ENCODE measurements around the gene POM121C.
"Not testable (repeated sequence)": the region's sequence is repeated elsewhere in the genome, so short reads cannot be mapped to it uniquely, and the experiment has no call there.

Gene POM121C

DNA sequence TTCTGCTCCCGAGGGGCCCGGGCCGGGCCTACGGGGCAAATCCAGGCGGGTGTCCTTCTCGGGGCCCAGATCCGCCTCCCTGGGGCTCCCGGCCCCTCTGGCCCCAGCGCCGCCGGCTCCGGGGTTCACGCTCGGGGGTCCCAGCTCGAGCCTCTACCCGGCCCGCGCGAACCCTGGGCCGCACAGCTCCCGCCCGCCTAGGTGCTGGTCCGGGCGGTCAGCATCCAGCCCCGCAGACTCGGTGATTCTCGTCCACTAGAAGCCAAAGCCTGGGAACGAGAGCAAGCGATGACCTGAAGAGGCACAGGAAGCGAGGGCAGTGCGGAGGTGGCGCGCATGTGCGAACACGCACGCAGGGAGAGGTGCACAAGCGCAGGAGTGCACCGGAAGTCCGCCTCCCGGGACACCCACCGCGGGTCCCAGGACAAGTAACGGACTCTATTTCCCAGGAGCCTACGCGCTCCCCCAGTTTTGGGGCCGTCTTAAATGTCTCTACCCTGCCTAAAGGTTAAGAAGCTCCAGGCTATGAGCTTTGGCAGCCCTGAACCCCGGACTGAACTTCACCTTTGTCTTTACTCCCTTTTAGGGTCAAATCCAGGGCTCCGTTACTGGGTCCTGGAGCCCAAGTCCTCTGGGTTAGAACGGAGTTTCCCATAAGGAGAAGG lies at the start of gene POM121C:
TSS of gene POM121C (minus strand) at position 321 of the 665 bp plus-strand sequence. CDS start 44,803 bp downstream, outside the sequence.
- DNase-seq = peak; percentile 89

DNA sequence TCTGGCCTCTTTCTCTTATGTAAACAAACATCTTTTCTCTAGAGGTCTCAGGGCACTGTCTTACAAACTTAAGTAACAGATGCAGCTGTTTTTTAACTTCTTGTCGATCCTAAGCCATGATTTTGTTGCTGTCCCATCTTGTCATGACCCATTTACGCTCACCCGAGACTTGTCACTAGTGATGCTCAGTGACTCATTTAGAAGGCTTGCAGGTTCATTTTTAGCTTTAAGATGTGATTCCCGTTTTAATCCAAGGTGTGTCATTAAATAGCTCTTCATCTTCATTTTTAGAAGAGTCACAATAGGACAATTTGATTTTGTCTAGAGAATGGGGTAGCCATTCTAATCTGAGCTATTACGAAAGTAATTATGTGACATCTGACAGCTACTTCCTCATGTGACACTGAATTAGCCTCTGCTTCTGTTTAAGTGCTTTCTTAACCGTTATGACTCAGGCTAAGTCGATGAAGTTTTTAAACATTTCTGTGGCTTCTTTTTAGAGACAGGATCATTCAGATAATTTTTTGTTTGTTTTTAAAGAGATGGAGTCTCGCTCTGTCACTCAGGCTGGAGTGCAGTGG lies 48.7 kb upstream of the POM121C start:
- peak; percentile 47 for DNase-seq

DNA sequence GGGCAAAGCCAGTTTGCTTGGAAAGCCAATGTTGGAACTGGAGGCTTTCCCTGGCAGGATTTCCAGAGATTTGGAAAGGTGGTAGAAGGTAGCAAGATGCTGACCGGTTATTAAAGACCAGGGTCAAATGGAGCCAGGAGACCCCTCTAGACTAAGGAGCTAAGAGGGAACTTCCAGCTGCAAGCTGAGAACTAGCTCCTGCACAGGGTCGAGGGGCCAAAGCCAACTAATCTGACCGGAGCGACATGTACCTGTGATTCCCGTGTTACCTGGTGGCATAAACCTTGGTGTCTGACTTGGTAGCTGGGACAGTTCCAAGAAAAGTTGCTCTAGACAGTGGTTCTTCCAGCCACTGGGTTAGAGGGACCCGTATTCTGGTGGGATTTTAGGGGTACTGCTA lies 47.8 kb upstream of the POM121C start:
- no peak for DNase-seq

DNA sequence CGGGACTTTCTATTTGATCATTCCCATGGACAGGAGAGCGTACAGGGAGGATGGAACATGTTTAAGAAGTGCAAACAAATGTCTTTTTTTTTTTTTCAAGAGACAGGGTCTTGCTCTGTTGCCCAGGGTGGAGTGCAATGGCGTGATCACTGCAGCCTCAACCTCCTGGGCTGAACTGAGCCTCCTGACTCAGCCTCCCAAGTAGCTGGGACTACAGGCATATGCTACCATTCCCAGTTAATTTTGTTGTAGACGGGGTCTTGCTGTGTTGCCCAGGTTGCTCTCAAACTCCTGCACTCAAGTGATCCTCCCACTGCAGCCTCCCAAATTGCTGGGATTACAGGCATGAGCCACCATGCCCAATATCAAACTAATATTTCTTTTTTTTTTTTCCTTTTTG lies 46.5 kb upstream of the POM121C start:
- DNase-seq = no peak

DNA sequence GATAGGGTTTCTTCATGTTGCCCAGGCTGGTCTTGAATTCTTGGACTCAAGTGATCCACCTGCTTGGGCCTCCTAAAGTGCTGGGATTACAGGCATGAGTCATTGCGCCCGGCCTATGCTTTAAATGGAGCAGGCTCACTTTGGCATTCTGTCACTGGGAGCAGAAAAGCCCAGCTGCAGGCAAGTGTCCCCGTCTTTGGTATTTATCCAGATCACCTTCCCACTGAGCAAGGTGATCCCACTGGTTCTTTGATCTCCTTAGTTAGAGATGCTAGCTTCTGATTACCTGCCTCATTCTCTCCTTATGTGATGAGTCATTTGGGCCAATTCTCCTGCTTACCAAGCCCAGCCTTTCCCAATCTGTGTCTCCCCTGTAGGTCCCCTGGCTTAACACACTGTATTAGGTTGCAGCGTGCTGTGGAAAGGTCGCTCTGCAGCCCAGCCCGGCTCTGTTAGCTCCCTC lies 45.3 kb upstream of the POM121C start:
- no peak for DNase-seq

DNA sequence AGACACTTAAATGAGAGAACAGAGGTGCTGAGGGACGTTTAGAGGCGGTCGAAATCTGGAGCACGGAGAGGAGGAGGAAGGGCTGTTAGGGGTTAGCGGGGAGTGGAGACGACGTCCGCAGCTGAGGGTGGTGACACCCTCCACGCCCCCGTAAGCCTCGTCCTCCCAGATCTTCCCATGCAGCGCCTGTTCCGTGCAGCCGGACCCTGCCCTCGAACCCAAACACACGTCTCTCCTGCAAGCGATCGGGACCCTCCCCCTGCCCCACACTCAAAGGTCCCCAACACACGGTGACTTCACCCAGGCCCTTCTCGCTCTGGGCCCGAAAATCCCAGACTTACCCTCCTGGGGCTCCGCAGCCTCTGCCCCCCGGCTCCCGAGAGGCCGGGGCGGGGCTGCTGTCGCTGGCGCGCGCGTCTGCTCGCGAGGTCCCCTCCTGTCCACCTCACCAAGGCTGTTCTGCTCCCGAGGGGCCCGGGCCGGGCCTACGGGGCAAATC lies 41.2 kb upstream of the POM121C start:
- not testable (repeated sequence) for DNase-seq

DNA sequence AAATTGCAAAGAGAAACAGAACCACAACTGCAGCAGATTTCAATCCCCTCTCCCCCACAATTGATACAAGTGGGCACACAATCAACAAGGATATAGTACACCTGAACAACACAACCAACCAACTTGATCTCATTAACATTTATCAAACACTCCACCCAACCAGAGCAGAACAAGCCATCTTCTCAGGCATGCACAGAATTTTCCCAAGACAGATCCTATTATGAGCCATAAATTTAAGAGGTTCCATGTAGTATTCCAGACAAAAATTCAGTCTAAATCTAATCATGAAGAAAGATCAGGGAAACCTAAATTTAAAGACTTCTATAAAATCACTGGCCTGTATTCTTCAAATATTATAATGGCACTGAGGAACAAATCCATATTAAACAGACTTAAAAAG lies 35.6 kb upstream of the POM121C start:
- DNase-seq = not testable (repeated sequence)

DNA sequence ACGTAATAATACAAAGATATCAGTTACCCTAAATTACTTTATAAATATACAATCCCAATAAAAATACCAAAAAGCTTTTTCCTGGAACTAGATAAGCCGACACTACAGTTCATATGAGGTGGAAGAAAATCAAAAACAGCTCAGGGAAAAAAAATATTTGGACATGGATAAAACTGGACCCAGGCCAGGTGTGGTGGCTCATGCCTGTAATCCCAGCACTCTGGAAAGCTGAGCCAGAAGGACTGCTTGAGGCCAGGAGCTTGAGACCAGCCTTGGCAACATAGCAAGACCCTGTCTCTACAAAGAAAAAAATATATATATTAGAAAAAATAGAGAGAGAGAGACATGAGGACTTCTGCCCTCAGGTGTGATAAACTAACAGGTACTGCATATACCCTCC lies 32.7 kb upstream of the POM121C start:
- DNase-seq = not testable (repeated sequence)

DNA sequence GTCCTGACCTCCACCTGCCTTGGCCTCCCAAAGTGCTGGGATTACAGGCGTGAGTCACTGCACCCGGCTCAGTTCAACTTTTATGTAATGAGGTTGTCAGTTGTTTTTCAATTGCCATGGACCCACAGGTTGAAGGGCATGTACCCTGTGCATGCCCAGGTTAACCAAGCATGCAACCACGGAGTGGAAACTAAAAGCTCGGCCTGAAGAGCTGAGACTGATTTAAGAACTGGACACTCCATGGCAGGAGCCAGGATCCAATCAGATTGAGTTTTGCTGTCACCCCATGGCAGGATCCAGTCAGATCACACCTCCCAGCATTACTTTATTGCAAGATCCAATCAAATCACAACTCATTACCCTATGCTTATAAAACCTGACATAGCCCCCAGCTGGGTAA lies 22.9 kb upstream of the POM121C start:
- not testable (repeated sequence) for DNase-seq

DNA sequence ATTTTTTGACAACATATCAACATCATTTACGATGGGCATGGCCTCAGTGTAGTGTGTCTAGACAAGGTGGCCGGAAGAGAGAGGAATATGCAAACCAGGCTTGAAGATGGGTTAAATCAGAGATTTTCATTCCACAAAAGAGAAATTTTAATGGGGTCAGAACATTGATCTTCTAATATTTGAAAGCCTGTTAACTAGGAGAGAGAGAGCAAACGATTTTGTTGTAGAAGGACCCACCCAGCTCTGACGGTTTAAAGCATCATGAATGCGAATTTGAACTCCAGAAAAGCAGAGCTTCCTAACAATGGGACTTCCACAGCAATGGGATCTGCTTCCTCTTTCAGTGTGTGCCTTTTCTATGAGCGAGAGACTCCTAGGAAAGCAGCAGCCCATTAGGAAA lies 5.9 kb upstream of the POM121C start, which contains the start of gene SPDYE5:
TSS of gene SPDYE5 (plus strand) at position 301 of the 400 bp plus-strand sequence. CDS start 1,728 bp downstream, outside the sequence.
- DNase-seq = not testable (repeated sequence)

DNA sequence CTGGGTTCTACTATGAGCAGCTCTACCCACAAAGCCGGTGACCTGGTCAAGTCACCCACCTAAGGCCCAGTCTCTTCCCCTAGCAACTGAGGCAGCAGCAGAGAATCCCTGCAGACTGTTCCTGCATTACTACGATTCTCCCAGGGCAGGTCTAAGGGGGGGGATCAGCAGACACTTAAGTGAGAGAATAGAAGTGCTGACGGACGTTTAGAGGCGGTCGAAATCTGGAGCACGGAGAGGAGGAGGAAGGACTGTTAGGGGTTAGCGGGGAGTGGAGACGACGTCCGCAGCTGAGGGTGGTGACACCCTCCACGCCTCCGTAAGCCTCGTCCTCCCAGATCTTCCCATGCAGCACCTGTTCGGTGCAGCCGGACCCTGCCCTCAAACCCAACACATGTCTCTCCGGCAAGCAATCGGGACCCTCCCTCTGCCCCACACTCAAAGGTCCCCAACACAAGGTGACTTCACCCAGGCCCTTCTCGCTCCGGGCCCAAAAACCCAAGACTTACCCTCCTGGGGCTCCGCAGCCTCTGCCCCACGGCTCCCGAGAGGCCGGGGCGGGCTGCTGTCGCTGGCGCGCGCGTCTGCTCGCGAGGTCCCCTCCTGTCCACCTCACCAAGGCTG lies 632 bp downstream of the POM121C start:
- DNase-seq = not testable (repeated sequence)

DNA sequence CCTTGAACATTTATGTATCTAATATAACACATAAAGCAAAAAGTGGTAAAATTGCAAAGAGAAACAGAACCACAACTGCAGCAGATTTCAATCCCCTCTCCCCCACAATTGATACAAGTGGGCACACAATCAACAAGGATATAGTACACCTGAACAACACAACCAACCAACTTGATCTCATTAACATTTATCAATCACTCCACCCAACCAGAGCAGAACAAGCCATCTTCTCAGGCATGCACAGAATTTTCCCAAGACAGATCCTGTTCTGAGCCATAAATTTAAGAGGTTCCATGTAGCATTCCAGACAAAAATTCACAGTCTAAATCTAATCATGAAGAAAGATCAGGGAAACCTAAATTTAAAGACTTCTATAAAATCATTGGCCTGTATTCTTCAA lies 5.8 kb downstream of the POM121C start:
- DNase-seq = not testable (repeated sequence)

DNA sequence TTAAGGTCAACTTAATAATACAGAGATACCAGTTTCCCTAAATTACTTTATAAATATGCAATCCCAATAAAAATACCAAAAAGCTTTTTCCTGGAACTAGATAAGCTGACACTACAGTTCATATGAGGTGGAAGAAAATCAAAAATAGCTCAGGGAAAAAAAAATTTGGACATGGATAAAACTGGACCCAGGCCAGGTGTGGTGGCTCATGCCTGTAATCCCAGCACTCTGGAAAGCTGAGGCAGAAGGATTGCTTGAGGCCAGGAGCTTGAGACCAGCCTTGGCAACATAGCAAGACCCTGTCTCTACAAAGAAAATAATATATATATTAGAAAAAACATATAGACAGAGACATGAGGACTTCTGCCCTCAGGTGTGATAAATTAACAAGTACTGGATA lies 8.6 kb downstream of the POM121C start:
- DNase-seq = not testable (repeated sequence)

DNA sequence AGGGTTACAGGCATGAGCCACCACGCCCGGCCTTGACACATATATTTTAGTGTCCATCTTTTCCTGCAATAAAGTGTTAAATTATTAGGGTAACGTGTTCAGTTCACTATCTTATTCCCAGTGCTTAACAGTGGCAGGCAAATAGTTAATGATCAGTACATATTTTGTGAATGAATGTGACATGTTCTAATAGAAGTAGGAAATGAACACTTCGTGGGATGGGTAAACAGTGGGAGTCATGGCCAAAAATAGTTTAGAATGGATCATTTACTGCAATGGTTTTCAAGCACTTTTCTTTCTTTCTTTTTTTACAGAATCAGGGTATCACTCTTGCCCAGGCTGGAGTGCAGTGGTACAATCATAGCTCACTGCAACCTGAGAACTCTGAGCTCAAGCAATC lies 15.9 kb downstream of the POM121C start:
- not testable (repeated sequence) for DNase-seq

DNA sequence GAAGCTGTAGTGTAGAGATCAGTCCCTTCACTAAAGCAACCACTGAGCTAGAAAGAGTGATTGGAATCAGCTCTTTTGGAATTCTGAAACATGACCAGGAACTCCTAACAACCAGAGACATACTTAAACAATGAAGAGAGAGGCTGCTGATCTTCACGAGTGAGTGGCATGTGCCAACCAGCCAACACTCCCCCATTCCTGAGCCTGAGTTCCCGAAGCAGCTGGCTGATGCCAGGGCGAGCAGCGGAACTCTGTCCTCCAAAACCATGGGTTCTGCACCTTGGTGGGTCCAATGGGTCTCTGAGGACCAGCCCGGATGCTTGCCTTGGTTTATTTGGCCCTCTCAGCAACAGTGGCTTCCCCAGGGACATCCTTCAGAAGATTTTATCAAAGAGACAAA lies 25.6 kb downstream of the POM121C start:
- not testable (repeated sequence) for DNase-seq

DNA sequence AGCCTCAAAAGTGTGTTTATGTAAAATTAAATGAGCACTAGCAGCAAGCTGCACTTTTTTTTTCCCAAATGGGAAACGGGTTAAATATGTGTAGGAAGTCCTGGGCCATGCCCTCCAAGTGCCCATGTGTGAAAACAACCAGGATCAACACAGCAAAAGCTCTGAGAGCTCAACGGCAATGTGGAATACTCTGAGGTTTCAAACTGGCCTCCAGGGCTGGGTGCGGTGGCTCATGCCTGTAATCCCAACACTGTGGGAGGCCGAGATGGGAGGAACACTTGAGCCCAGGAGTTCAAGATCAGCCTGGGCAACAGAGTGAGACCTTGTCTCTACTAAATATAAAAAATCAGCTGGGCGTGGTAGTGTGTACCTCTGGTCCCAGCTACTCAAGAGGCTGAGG lies 28.1 kb downstream of the POM121C start:
- not testable (repeated sequence) for DNase-seq

DNA sequence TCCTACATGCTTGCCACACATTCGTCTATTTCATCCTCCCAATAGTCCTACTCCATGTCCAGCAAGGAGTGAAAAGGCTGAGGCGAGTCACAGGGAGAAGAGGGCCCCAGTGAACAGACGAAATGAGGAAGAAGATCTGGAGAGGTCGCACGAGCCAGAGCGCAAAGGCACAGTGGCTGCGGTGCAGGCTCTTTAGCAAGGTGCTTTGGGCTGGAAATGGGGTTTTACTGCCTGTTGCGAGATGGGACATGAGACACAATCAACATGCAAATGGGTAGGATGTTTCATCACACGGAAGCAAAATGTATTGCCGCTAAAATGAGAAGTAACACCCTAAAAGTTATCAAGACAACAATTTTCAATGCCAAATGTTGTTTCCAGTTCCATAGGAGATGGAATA lies 29.7 kb downstream of the POM121C start:
- not testable (repeated sequence) for DNase-seq

DNA sequence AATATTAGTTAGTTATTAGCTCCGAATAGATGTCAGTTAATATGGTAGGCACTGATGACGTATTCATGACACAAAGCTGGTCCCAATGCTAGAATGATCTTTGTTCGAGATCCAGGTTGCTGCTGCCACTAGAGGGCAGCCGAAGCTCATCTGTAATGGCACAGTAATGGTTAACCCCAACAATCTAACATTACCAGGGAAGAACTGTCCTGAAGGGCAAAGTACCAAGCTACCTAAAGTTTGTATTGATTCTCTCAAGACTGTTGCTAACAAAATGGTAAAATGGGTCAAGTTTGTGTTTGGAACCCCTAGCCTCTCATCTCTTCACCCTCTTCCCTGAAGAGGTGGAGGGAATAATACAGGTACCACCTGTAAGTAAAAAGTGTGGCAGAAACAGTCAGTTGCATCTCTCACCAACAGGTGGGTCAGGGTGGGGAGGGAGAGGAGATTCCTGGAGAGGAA lies 33.6 kb downstream of the POM121C start:
- DNase-seq = not testable (repeated sequence)

DNA sequence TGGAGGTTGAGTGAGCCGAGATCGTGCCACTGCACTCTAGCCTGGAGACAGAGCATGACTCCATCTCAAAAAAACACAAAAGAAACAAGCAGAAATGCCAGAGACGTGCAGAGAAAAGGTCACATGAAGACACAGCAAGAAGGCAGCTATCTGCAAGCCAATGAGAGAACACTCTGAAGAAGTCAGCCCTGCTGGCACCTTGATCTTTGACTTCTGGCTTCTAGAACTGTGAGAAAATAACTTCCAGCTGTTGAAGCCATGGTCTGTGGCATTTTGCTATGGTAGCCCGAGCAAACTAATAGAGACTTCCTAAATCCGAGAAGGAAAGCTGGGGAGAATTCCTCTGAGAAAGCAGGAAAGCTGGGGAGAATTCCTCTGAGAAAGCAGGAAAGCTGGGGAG lies 36.2 kb downstream of the POM121C start:
- DNase-seq = not testable (repeated sequence)

DNA sequence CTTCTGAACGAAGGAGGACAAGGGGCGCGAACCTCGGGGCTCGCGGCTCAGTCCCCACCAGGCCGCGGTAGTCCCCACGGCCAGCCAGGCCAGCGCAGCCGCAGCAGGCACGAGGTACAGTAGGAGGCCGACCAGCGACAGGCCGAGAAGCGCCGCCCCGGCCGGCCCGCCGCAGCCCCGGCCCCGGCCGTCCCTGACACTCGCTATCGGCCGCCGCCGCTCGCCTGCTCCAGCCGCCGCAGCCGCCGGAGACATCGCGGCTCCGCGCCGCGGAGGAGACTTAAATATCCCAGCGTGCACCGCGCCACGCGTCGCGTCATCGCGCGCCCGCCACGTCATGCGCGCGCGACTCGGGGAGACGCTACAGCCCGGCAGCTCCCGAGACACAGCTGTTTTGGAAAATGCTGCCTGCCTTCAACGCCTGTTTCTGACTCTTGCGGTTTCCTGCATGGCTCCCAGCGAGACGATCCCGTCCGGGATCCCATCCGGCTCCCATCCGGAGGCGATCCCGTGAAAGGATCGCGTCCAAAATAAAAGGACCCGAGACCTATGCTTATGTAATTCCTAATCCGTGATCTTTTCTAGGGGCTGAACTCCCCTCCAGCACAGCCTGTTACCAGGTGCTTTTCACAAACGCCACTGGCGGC lies 43.5 kb downstream of the POM121C start:
- DNase-seq = peak; percentile 14

DNA sequence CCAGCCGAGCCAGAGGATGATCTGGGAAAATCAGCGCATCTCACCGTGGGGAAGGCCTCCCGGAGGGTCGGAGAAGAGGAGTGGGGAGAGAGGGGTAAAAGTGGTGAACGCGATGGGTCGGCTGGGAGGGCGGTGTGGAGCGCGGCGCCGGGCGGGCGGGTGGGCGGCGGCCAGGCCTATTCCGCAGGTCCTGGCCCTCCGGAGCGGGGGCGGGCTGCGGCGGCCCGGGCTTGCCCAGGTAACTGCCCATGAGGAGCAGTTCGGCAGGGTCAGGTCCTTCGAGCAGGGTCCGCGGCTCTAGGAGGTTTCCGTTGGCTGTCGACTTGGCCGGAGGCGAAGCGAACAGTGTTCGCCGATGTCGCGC lies 44.0 kb downstream of the POM121C start:
- not testable (repeated sequence) for DNase-seq

DNA sequence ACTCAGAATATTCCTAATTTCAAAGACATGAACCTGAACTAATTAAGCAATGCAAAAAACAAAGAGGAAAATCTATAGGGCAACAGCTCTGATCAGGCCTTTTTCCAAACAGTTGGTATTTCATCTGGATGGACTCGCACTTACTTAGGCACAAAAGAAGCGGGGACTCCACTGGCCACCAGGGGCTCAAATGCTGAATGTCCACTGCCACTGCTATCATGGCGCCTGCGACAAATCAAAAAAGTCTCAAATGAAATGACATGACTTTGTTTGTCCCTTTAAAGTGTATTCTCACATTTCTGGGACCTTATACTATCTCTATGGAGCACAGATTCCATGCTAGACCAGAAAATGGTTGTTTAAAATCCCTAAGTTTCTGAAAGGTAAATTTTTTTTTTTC lies 47.1 kb downstream of the POM121C start:
- DNase-seq = not testable (repeated sequence)

DNA sequence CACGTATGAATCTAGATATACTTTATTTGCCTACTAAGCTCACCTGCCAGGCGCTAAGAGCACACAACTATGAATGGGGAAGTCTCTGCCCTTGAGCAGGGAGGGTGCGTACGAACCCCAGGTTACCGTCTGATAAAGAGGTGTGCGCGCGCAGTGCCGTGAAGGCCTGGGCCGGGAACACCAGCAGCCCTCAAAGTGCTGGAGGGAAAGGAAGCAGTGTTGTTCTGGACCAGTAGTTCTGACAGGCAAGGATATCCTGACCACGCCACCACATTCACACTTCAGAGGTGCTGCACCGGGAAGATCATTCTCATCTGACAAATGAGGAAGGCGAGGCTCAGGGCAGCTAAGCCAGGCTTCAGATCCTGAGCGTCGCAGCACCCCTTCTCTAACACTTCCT lies 62.6 kb downstream of the POM121C start:
- DNase-seq = not testable (repeated sequence)
